HG03432 (cell line): Measurements from ENCODE around the gene TF.

Experiments used
- ATAC-seq: cut with Tn5 transposase; IDR thresholded peaks from one replicate; pipeline ENCODE4 v1.9.1; 2021; ENCODE audit warnings: mild to moderate bottlenecking, moderate library complexity; ENCODE audit not compliant: unreplicated experiment

TF gene

DNA sequence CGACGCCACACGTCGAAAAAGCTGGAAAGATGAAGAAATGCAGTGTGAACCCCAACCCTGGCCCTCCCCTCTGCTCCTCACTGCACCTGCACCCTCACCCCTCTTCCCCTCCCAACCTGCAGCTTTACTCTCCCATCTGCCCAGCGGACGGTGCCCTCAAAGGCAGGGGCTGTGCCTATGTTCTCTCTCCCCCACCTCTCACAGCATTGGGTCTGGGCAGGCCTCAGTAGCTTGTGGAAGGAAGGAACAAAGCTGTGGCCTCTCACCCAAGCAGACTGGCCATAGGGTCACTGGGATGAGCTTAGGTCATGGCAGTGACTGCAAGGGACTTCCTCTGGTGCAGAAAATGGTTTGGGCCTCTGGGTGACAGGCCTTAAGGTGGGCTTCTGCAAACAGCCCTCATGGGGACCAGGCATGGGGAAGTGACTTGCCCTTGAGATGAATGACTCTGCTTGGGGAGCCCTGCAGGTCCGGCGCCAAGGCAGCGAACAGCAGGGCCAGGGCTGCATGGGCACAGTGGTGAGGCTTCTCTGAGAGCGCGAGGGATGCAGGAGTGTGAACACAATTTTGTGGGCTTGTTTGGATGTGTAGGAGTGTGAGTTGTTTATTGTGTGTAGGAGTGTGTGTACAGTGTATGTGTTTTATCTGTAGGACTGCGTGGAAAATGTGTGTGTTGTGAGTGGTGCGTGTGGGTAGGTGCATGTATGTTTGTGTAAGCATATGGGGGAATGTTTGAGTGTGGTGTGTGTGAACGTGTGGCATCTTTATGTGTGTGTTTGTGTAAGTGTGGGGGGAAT is 88.6 kb downstream of the TF start:
- no peak for ATAC-seq

DNA sequence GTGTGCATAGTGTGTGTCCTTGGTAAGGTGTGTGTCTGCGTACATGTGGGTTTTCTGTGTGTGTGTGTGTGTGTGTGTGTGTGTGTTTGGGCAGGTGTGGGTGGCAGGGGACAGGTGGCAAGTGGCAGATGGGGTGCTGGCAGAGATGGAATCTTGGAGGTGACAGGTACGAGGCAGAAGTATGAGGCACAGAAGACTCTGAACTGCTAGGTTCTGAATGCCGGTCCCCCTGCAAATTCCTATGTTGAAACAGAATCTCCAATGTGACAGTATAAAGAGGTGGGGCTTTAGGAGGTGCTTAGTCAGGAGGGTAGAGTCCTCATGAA is 89.2 kb downstream of the TF start:
- no peak for ATAC-seq

DNA sequence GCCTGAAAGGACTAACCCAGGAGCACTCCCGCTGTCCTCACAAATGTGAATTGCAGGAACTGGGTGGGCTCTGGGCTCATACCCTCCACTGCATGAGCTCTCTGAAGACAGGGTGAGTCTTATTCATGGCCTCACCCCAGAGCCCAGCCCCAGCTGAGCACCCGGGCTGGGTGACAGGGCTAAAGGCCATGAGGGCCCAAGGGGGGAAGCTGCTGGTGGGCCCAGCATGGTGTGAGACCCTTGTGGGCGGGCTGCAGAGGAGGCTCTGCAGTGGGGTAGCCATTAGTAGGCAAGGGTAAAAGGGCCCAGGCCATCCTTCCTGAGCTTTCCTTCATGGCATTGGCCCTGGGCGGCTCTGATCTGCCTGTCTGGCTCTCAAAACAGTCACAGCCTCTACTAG is 89.8 kb downstream of the TF start:
- no peak for ATAC-seq

DNA sequence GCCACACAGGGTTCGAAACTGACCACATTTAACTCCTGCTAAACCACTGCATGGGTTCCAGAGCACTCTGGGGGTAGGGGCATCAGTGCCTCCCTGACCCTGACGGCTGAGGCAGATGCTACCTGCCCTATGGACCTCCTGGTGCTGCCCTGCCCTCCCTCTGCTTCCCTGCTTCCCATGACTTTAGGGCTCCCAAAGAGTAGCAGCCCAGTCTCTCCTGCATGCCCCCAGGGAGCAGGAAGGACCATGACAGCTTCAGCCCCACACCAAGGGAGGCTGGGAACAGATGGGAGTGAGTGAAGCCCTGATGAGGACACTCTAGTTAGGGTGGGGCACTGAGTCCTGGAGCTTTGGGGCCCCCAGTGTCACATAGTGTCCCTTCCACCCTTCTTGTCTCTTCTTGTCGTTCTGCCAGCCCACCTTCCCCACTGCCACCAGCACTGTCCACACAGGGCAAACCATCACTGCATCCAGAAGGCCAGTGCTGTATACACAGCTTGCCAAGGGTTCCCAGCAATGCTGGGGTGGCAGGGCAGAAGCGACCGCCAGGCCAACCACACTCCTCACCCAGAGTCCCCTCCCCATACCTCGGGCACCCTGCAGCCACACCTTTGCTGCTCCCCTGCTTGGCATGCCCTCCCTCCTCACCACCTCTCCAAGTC is 90.4 kb downstream of the TF start:
- ATAC-seq: no peak

DNA sequence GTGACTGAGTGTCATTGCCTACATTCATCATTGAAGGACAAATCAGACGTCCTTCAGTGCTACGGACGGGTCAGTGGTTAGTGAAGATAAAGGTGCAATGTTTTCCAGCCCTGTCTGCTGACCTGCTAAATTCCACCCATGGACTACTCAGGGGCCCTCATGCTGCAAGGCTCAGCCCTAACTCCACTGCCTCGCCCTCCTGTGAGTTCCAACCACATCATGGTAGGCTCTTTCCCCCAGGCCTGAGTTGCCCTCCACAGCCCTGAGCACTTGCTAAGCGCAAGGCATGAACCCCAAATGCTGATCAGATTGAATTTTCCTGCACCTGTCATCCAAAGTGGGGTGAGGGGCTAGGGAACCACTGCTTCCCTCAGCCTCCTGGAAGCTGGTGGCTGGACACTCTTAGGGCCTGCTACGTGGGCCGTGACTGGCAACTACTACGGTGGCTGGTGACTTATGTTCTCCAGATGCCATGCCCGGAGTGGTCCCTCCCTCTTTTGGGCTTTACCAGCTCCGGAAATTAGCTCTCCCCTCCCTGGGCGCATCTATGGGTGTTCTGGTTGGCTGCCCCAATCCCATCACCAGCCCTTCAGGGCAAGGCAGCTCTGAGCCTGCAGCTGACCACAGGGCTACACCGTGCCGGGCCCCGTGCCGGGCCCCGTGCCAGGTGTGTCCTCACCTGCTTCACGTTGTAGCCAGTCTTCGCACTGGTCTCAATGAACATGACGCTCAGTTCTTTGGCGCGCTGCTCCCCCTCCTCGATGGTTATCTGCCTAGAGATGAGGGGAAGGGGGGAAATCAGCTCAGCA is 91.5 kb downstream of the TF start:
- no peak for ATAC-seq

DNA sequence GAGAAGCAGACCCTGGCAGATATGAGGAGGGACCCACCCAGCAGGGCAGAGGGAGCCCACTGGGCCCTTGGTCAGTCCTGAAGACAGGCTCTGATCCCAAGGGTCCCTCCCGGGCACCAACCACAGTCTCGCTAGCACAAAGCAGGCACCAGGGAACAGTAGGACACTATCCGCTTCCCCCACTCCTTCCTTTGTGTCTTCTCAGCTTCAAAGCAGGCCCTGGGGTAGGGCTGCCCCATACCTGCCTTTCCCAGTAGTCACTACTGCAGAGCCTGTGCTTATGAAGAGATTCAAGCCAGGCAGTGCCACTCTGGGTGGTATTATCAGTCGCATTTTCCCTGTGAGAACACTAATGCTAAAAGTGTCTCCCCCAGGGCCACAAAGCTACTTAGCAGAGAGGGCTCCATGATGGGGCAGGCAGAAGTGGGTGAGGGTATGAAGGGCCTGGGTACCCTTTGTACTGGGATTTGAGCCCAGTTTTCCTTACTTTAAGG is 92.2 kb downstream of the TF start:
- no peak for ATAC-seq

DNA sequence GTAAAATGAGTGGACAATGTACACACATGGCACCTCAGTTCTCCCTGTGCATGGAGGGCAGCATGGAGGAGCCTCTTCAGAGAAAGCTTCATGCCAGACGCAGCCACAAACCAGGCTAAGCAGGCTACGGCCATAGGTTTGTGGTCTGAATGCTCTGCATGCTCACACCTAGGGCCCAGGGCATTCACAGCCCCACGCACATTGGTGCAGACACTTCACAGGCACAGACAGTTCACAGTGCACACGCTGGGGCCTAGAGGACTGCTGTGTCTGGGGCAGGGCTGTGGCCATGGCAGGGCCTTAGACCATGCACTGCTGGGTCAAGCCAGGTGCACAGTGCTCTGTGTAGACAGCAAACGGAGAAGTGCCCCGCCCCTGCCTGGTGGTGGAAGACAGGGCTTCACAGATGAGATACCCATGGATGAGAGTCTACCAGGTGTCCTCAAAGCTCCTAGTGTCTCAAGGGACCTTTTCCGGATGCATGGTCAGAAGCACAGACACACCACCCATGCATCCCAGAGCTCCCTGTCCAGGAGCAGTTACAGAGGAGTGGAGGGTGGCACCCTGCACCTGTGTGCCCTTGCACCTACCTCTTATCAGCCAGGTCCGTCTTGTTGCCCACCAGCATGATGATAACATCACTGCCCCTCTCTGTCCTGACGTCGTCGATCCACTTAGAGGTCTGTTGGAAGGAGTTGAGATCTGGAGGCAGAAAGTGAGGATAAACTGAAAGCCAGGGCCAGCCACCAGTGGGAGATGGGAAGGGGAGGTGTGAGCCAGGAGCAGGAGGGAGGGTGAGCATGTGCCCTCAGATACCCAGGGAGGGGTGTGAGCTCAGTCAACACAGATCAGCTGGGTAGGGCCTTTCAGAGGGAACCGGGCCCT is 93.0 kb downstream of the TF start:
- no peak for ATAC-seq

DNA sequence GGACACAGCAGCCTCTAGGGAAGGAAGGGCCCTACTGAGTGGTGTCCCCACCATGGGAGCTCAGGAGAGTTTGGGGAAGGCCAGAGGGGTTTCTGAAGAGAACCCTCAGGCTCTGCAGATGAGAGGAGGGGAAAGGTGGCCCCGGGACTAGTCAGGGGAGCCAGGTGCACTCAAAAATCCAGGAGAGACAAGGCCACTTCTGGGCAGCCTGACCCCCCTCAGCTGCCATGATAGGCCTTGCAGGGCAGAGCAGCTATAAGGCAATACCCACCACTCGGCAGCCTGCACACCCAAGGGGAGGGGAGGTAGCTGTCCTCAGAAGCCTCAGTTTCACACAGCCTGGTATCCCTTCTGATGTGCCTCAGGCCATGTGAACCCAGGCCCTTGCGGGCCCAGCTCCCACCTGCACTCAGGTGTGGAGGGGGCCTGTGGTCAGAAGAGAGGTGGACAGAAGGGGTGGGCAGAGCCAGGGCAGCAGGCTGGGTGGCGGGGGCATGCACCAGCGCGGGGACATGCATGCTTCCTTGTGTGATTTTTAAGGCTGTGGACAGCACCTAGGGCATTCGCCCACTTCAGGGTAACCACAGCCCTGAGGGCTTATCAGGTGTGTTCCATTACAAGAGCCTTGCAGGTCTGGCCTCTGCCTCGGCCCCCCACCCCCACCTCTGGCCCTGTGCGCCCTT is 94.0 kb downstream of the TF start:
- no peak for ATAC-seq

DNA sequence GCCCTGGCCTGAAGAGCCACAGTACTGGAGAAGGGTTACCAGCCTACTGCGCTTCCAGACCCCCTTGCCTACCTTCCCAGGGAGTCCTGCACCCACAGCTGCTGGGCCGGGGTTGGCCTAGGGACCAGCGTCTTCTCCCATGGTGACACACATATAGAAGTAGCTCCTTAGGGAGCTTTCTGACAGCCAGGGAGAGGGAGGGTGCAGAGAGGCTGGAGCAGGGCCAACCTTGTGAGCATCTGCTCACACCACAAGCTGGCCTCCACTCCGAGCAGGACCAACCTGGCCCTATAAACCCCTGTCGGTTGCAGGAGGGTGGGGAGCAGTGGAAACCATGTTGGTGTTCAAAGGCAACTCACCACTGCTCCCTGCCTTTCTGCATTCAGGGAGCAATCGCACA is 94.6 kb downstream of the TF start:
- ATAC-seq: no peak

DNA sequence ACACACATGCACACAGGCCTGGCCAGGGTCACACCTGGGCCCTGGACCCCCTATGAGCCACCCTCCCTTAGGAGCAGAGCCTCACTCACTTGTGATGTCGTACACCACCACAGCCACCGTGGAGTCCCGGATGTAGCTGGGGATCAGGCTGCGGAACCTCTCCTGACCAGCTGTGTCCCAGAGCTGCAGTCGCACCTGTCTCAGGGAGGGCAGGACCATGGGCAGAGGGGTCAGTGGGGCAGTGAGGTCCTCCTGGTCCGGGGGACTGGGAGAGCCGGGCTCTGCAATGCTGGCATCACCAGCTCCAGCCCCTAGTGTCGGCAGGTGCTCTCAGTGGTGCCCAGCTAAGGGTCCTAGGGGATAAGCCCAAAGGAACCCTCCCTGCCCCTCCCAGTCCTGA is 95.0 kb downstream of the TF start:
- ATAC-seq: no peak

DNA sequence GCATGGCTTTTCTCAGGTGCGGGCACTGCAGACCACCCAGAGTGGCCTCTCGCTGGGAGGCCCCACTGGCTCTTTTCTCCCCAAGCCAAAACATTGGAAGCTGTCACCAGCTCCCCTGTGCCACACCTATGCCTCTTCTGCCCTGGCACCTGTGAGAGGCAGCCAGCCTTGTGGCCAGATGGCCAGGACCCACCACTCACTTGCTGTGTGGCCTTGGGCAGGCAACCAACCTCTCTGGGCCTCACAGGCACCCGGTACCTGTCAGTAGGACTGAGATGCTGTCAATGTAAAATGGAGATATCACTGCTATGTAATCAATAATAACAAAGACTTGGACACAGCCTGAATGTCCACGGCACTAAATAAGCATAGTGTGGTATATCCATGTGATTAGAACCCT is 96.0 kb downstream of the TF start:
- ATAC-seq: no peak

DNA sequence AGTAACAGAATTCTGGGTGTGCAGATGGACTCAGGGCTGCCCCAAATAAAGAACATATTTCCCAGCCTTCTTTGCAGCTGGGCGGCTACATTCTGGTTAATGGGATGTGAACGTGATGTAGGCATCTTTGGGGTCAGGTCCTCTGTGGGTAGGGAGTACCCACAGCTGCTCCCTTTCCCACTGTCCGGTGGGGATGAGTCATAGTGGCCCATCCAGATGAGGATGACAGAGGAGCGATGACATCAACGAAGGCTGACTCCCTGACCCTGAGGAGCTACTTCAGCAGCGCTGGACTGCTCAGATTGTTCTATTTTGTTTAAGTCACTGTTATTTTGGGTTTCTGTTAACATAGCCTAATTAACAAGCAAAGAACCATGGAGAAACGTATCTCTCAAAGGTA is 97.4 kb downstream of the TF start:
- no peak for ATAC-seq

DNA sequence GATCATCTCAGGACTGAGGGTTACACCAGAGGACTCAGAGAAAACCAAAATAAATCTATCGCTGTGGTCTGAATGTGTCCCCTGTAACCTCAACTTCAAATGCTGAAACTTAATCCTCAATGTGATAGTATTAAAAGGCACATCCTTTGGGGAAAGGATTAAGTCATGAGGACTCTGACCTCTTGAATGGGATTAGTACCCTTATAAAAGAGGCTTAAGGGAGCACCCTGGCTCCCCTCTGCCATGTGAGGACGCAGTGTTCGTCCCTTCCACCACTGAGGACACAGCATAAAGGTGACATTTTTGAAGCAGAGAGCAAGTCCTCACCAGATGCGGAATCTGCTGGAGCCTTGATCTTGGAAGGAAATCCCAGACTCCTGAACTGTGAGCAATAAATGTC is 98.9 kb downstream of the TF start:
- ATAC-seq: no peak
